A673 (cell line): Measurements from ENCODE around the gene CACNG4. TPM values are rescaled to one million over a fixed set of nuclear protein-coding genes. Genes with fewer than 3 reads are reported as not detected.

ENCODE experiments used
- BruUV-seq: library from RNA; stranded (reverse); fragments of 400-500 nt; replicated peaks from 2 replicates; lab custom pipeline; 2021; lab: Mats Ljungman, UMichigan
- CTCF ChIA-PET: fragments of 300-600 bp; sonication (Branson Sonifier 250); formaldehyde crosslinking; loops from one replicate; lab custom pipeline; 2022; ENCODE audit warnings: antibody characterized with exemption; lab: Charles Lee
- POLR2A ChIA-PET: fragments of 300-600 bp; sonication (Branson Sonifier 250); formaldehyde crosslinking; loops from one replicate; lab custom pipeline; 2022; ENCODE audit warnings: antibody characterized with exemption; ENCODE audit not compliant: low non-redundant PET; lab: Charles Lee
- DNase-seq: peaks from one replicate; pipeline ENCODE4 v3.0.0-alpha.2; 2015; ENCODE audit warnings: low spot score
- H3K27ac ChIP-seq: fragments of 200-600 bp; sonication (generic); 2 replicates; pipeline ENCODE4 v1.5.1; 2016; ENCODE audit warnings: mixed run types, low read depth, mild to moderate bottlenecking, mixed read lengths, antibody characterized with exemption, low read length; ENCODE audit not compliant: poor library complexity, severe bottlenecking
- H3K27me3 ChIP-seq: fragments of 200-600 bp; sonication (generic); replicated peaks from 2 replicates; pipeline ENCODE4 v1.6.1; 2017; ENCODE audit warnings: mixed run types, low read depth, mild to moderate bottlenecking, mixed read lengths, antibody characterized with exemption, low read length; ENCODE audit not compliant: insufficient read depth, poor library complexity
- H3K36me3 ChIP-seq: fragments of 200-600 bp; sonication (generic); 2 replicates; pipeline ENCODE4 v1.6.1; 2016; ENCODE audit warnings: mixed run types, mild to moderate bottlenecking, mixed read lengths, antibody characterized with exemption, low read length; ENCODE audit not compliant: insufficient read depth, poor library complexity, severe bottlenecking
- H3K4me1 ChIP-seq: fragments of 200-600 bp; sonication (generic); 2 replicates; pipeline ENCODE4 v1.6.1; 2017; ENCODE audit warnings: mixed run types, mild to moderate bottlenecking, mixed read lengths, antibody characterized with exemption, low read length; ENCODE audit not compliant: insufficient read depth, poor library complexity, severe bottlenecking
- H3K4me3 ChIP-seq: fragments of 200-600 bp; sonication (generic); 2 replicates; pipeline ENCODE4 v1.5.1; 2016; ENCODE audit warnings: low read depth, mixed run types, mild to moderate bottlenecking, mixed read lengths, low read length; ENCODE audit not compliant: poor library complexity, severe bottlenecking
- H3K9me3 ChIP-seq: fragments of 200-600 bp; sonication (generic); 2 replicates; pipeline ENCODE4 v1.6.1; 2016; ENCODE audit warnings: mixed run types, low read depth, mild to moderate bottlenecking, mixed read lengths, antibody characterized with exemption, low read length; ENCODE audit not compliant: poor library complexity, severe bottlenecking
- CTCF ChIP-seq: fragments of 300-800, 200-600 bp; sonication (generic); conservative IDR thresholded peaks from 2 replicates; pipeline ENCODE4 v1.5.1; 2017; ENCODE audit warnings: low read depth, mild to moderate bottlenecking, antibody characterized with exemption, low read length, moderate library complexity, mixed read lengths
- EZH2 ChIP-seq: fragments of 200-600 bp; sonication (generic); IDR thresholded peaks from 2 replicates; pipeline ENCODE4 v1.6.1; 2017; ENCODE audit warnings: borderline replicate concordance, low read depth, mild to moderate bottlenecking, mixed read lengths, antibody characterized with exemption, low read length; ENCODE audit not compliant: poor library complexity, severe bottlenecking
- intact Hi-C: fragments of 100-400 bp; cut with micrococcal nuclease; formaldehyde crosslinking; loops from one replicate; pipeline ENCODE4 v1.10.0; 2022; ENCODE audit not compliant: unreplicated experiment
- total RNA-seq: library from RNA; stranded (reverse); gene quantifications from 2 replicates; pipeline ENCODE4 v1.2.3, GENCODE V29; 2021

CACNG4 gene
- total RNA-seq, 1 experiment from 2014 or later = 9.7 TPM

DNA sequence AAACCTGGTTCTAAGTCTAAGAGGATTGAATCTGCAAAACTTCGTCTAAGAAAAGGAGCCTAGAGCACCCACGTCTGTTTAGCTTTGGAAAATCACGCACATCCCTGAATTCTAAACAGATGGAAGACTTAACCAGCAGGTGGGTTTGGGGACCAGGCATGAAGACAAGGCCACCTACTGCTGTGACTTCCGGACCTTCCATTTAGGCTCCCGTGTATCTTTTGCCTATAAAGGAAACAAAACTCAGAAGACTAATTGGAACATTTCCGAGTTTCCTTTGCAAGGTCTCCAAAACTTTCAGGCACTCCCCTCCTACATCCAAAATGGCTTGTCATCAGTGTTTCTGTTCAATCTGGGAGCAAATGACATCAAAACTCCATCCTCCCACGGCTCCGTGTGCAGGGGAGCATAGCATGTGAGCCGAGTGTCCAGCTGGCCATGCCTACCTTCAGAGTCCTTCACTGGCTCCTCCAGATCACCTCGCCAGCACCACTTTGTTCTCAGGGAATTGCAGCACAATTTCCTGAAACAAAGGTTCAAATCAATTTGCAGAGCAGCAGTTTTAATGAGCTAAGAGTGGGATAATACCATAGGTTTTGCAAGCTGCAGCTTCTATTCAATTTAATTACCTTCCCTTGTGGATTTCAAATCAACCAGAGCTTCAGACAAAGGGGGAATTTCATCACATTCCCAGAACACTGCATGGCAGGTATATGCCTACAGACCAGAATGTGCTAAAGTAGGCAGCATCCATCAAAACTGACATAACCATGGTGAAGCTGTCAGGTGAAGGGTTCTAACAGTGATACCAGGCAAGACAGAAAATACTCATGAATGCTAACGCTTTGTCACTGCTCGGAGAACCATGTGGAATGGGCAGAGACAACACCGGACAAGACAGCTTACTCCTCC lies 103.3 kb downstream of the CACNG4 start:
- Histone ChIP-seq H3K4me1 (peaks cover 26% of the 10 kb centered on the region), H3K27ac (peak overlapping the region; percentile 10), H3K36me3 (no peaks in the 10 kb centered on the region), H3K9me3 (no peaks in the 10 kb centered on the region), H3K27me3 (no peaks in the 10 kb centered on the region), H3K4me3 (no peak overlapping the region)
- POLR2A ChIA-PET = interaction anchor here (0.6 kb wide), 1 partner anchor 297 kb away, joined by 12 read pairs; no protein-coding TSS in a partner anchor
- CTCF ChIA-PET = interaction anchor here (0.6 to 0.7 kb wide), 2 partner anchors 91 to 346 kb away, joined by 3 to 6 read pairs; no protein-coding TSS in a partner anchor
- no TSS peak for BruUV-seq
- TF ChIP-seq CTCF (0 out of 2 replicates have a peak, but pooled peaks have one; percentile 15), EZH2 (no peak)
- intact Hi-C loops = no loop called here
- peak; percentile 92 for DNase-seq

DNA sequence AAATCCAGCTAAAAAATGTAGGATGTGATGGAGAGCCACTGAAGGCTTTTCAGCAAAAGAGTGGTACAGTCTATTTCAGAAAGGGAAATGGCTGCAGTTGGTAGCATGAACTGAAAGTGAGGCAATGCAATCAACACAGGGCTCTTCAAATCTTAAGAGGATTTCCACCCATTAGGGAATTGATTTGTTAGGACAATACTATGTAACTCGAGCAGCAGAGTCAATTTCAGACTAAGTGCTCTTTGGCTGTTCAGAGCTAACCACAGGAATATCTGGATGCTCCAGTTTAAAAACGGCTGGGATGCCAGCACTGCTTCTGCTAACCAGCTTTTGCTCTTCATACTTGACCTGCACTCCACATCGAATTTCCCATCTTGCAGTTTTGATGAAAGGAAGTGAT lies 104.5 kb downstream of the CACNG4 start:
- DNase-seq = peak; percentile 58
- CTCF ChIA-PET = no interaction called here
- Histone ChIP-seq H3K9me3 (no peaks in the 10 kb centered on the region), H3K27ac (no peak overlapping the region), H3K27me3 (no peaks in the 10 kb centered on the region), H3K4me1 (peaks cover 26% of the 10 kb centered on the region), H3K4me3 (no peak overlapping the region), H3K36me3 (no peaks in the 10 kb centered on the region)
- no peak for TF ChIP-seq EZH2
- TF ChIP-seq CTCF = no peak
- intact Hi-C loops = no loop called here
- no TSS peak for BruUV-seq
- POLR2A ChIA-PET = no interaction called here

GRCh38 chr17:67069603-67070136 lies 105.2 kb downstream of the CACNG4 start:
- H3K4me3 ChIP-seq = no peak overlapping the region
- intact Hi-C loops = no loop called here
- TF ChIP-seq EZH2 (no peak), CTCF (no peak)
- BruUV-seq = no TSS peak
- H3K27me3 ChIP-seq = no peaks in the 10 kb centered on the region
- CTCF ChIA-PET = no interaction called here
- H3K4me1 ChIP-seq = peaks cover 26% of the 10 kb centered on the region
- POLR2A ChIA-PET = no interaction called here
- DNase-seq = no peak
- no peaks in the 10 kb centered on the region for H3K9me3 ChIP-seq
- H3K36me3 ChIP-seq = no peaks in the 10 kb centered on the region
- H3K27ac ChIP-seq = no peak overlapping the region
